ENCODE results near the gene RNF182.

Gene RNF182

GRCh38 chr6:13907614-13908215 lies 17.0 kb upstream of the RNF182 start:
- POLR2A ChIA-PET (ENCODE audit: low non-redundant PET): no interaction called here
- DNase-seq (ENCODE audit: low spot score): no peak
- no peak for TF ChIP-seq CTCF (conservative IDR thresholded peaks at IDR 0.05; ENCODE audit: low read depth)
- CTCF ChIA-PET: interaction anchor here (0.9 to 3.7 kb wide), 5 partner anchors 7 to 252 kb away, joined by 3 to 49 read pairs (median 5); no protein-coding TSS in a partner anchor
- no peak overlapping the region for H3K27ac ChIP-seq

GRCh38 chr6:13908955-13909381 lies 15.8 kb upstream of the RNF182 start:
- no peak overlapping the region for H3K27ac ChIP-seq
- POLR2A ChIA-PET (ENCODE audit: low non-redundant PET): no interaction called here
- TF ChIP-seq CTCF (conservative IDR thresholded peaks at IDR 0.05; ENCODE audit: low read depth): peak; percentile 85
- CTCF ChIA-PET: interaction anchor here (0.5 to 3.7 kb wide), 22 partner anchors 9 to 1678 kb away, joined by 3 to 49 read pairs (median 4); partner anchors contain the start of gene JARID2
- DNase-seq (ENCODE audit: low spot score): peak; percentile 79

GRCh38 chr6:13910443-13910842 lies 14.3 kb upstream of the RNF182 start:
- H3K27ac ChIP-seq: no peak overlapping the region
- CTCF ChIA-PET: interaction anchor here (0.8 to 3.7 kb wide), 2 partner anchors 157 to 234 kb away, joined by 3 to 49 read pairs; no protein-coding TSS in a partner anchor
- no peak for DNase-seq (ENCODE audit: low spot score)
- POLR2A ChIA-PET (ENCODE audit: low non-redundant PET): no interaction called here
- no peak for TF ChIP-seq CTCF (conservative IDR thresholded peaks at IDR 0.05; ENCODE audit: low read depth)

- DNase-seq (ENCODE audit: low spot score): no peak
- ChIA-PET POLR2A (ENCODE audit: low non-redundant PET) (no interaction called here), CTCF (interaction anchor here (3.7 kb wide), 1 partner anchor 156 kb away, joined by 49 read pairs; no protein-coding TSS in a partner anchor)
- TF ChIP-seq CTCF (conservative IDR thresholded peaks at IDR 0.05; ENCODE audit: low read depth): no peak
- H3K27ac ChIP-seq: no peak overlapping the region
These were observed 13.4 kb upstream of the RNF182 start for GRCh38 chr6:13911337-13911736.

GRCh38 chr6:13913226-13914001 lies 11.3 kb upstream of the RNF182 start:
- ChIA-PET CTCF (interaction anchor here (0.7 to 1.7 kb wide), 9 partner anchors 9 to 235 kb away, joined by 3 to 13 read pairs (median 3); no protein-coding TSS in a partner anchor), POLR2A (ENCODE audit: low non-redundant PET) (no interaction called here)
- no peak for TF ChIP-seq CTCF (conservative IDR thresholded peaks at IDR 0.05; ENCODE audit: low read depth)
- H3K27ac ChIP-seq: no peak overlapping the region
- DNase-seq (ENCODE audit: low spot score): no peak

GRCh38 chr6:13914351-13914750 lies 10.4 kb upstream of the RNF182 start:
- no peak for DNase-seq (ENCODE audit: low spot score)
- CTCF ChIA-PET: interaction anchor here (0.6 to 0.8 kb wide), 2 partner anchors 132 to 341 kb away, joined by 3 to 4 read pairs; no protein-coding TSS in a partner anchor

More at GRCh38 chr6:13914351-13914750, 10.4 kb upstream of the RNF182 start:
- H3K27ac ChIP-seq: no peak overlapping the region
- POLR2A ChIA-PET (ENCODE audit: low non-redundant PET): no interaction called here
- TF ChIP-seq CTCF (conservative IDR thresholded peaks at IDR 0.05; ENCODE audit: low read depth): no peak

All from RWPE1 (cell line).